Smooth muscle cell of the brain vasculature (primary cell): Measurements from ENCODE around the gene HECTD4.

Experiments
- DNase-seq: peaks from one replicate; pipeline ENCODE4 v3.0.0-alpha.2; 2012; ENCODE audit warnings: low read depth, low spot score

The HECTD4 gene

GRCh38 chr12:112208301-112208910, 173.8 kb downstream of the HECTD4 start:
- DNase-seq: no peak

GRCh38 chr12:112207397-112207924, 174.8 kb downstream of the HECTD4 start:
- no peak for DNase-seq

- DNase-seq: no peak
These were observed 175.3 kb downstream of the HECTD4 start for GRCh38 chr12:112206944-112207343.

- no peak for DNase-seq
These were observed 183.1 kb downstream of the HECTD4 start for GRCh38 chr12:112199136-112199535.

- peak; percentile 33 for DNase-seq
These were observed 184.0 kb downstream of the HECTD4 start for GRCh38 chr12:112198120-112198733.

- DNase-seq: no peak
These were observed 185.9 kb downstream of the HECTD4 start for GRCh38 chr12:112196196-112196875.

GRCh38 chr12:112194601-112195247, 187.5 kb downstream of the HECTD4 start:
- no peak for DNase-seq

GRCh38 chr12:112192475-112192874, 189.8 kb downstream of the HECTD4 start:
- DNase-seq: no peak

- no peak for DNase-seq
These were observed 190.3 kb downstream of the HECTD4 start for GRCh38 chr12:112191840-112192321.

GRCh38 chr12:112191201-112191600, 191.0 kb downstream of the HECTD4 start:
- DNase-seq: no peak

GRCh38 chr12:112190231-112191025, 191.8 kb downstream of the HECTD4 start:
- no peak for DNase-seq

- no peak for DNase-seq
These were observed 194.0 kb downstream of the HECTD4 start for GRCh38 chr12:112188130-112188830.

GRCh38 chr12:112185093-112185923, 196.9 kb downstream of the HECTD4 start:
- no peak for DNase-seq

- no peak for DNase-seq
These were observed 198.0 kb downstream of the HECTD4 start for GRCh38 chr12:112184056-112184887.

- DNase-seq: no peak
These were observed 198.8 kb downstream of the HECTD4 start for GRCh38 chr12:112183141-112184021.

GRCh38 chr12:112182499-112182898, 199.7 kb downstream of the HECTD4 start:
- no peak for DNase-seq

GRCh38 chr12:112180422-112180821, 201.8 kb downstream of the HECTD4 start:
- DNase-seq: no peak

GRCh38 chr12:112179916-112180315, 202.3 kb downstream of the HECTD4 start:
- DNase-seq: no peak
